Hepatocyte (in vitro differentiated cells): ENCODE data around the gene IDH3G.

Experiments used
- CTCF ChIP-seq: fragments of 200-600 bp; sonication (generic); IDR thresholded peaks from 2 replicates; pipeline ENCODE4 v1.5.1; 2016; ENCODE audit warnings: antibody characterized with exemption, mild to moderate bottlenecking; ENCODE audit not compliant: poor library complexity
- EZH2 ChIP-seq: fragments of 200-600 bp; sonication (generic); IDR thresholded peaks from 2 replicates; pipeline ENCODE4 v1.6.1; 2016; ENCODE audit warnings: antibody characterized with exemption, mild to moderate bottlenecking, borderline replicate concordance
- EZH2phosphoT487 ChIP-seq: fragments of 200-600 bp; sonication (generic); IDR thresholded peaks from one replicate; pipeline ENCODE4 v1.6.1; 2018; ENCODE audit warnings: antibody characterized with exemption, mild to moderate bottlenecking, low read depth, moderate library complexity; ENCODE audit not compliant: unreplicated experiment, severe bottlenecking

DNA sequence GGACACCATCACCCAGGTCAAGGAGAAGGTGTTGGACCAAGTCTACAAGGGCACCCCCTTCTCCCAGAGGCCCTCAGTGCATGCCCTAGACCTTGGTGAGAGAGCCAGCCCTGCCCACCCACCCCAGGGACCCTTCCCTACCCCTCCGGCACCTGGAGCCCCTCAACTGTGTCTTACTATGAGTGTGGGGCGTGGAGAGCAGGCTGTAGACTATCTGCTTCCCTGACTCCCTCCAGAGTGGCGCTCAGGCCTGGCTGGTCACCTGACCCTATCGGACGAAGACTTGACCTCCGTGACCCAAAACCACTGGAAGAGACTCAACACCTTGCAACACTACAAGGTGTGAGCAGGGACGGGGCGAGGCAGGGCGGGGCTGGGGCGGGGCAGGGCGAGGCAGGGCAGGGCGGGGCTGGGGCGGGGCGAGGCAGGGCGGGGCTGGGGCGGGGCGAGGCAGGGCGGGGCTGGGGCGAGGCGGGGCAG is 18.0 kb downstream of the IDH3G start:
- TF ChIP-seq CTCF (no peak), EZH2 (no peak), EZH2phosphoT487 (no peak)
